ENCODE data around the gene PTGIR. TPM values are rescaled to one million over a fixed set of nuclear protein-coding genes. Genes with fewer than 3 reads are reported as not detected.

The PTGIR gene
- total RNA-seq, 1 experiment from 2014 or later, result not detected

DNA sequence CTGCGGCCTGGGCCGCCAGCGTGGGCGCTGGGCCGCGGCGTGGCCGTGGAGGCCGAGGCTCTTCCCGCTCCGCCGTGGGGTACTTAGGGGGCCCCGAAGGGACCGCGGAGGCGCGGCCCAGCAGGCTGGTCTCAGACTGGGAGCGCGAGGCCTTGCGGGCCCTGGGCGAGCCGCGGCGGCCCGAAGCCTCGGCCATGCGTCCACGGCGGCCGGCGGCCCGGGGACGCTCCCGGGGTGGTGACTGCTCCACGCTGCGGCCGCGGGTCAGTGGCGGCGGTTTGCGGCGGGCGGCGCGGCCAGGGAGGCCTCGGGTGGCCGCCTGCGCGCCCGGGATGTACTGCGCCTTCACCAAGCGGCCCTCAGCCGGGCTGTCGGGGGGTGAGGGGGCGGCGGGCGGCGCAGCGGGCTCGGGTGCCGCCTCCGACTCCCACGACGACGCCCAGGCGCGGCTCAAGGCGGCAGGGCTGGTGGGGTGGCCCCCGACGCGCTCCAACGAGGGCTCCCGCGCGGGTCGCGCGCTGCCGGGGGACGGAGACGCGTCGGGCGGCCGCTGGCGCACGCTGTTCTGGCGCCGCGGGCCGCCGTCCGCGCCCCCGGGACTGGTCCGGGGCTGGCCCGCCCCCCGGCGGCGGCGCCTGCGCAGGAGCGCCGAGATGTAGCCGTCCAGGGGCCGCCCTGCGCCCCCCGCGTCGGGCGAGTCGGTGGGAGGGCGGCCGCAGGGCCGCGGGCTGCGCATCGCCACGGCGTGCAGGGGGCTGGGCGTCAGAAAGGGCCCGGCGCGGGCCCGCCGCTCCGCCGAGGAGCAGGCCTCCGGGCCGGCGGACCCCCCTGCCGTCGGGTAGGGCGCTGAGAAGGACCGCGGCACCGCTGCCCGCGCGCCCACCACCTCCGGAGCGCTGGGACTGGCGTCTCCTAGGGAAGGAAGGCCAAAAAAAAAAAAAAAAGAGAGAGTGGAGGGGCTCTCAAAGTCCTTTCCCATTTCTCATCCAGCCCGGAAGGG is 24.4 kb upstream of the PTGIR start:
- Histone ChIP-seq H3K36me3 (ENCODE audit: insufficient read depth, low read length, poor library complexity, severe bottlenecking) (no peaks in the 10 kb centered on the region), H3K4me1 (ENCODE audit: insufficient read depth, low read length, poor library complexity, severe bottlenecking) (no peaks in the 10 kb centered on the region), H3K9me3 (ENCODE audit: low read depth, low read length, poor library complexity, severe bottlenecking) (no peaks in the 10 kb centered on the region), H3K27ac (ENCODE audit: low read depth, low read length, poor library complexity, severe bottlenecking) (no peak overlapping the region), H3K4me3 (ENCODE audit: low read depth, low read length, poor library complexity, severe bottlenecking) (no peak overlapping the region), H3K27me3 (replicated peaks; ENCODE audit: insufficient read depth, low read depth, low read length, poor library complexity) (no peaks in the 10 kb centered on the region)
- CTCF ChIA-PET, result no interaction called here
- intact Hi-C loops (cut with micrococcal nuclease; ENCODE audit: unreplicated experiment), result no loop called here
- TF ChIP-seq EZH2 (IDR thresholded peaks at IDR 0.05; ENCODE audit: borderline replicate concordance, low read depth, low read length, poor library complexity, severe bottlenecking), result no peak
- TF ChIP-seq, protein P1, sequence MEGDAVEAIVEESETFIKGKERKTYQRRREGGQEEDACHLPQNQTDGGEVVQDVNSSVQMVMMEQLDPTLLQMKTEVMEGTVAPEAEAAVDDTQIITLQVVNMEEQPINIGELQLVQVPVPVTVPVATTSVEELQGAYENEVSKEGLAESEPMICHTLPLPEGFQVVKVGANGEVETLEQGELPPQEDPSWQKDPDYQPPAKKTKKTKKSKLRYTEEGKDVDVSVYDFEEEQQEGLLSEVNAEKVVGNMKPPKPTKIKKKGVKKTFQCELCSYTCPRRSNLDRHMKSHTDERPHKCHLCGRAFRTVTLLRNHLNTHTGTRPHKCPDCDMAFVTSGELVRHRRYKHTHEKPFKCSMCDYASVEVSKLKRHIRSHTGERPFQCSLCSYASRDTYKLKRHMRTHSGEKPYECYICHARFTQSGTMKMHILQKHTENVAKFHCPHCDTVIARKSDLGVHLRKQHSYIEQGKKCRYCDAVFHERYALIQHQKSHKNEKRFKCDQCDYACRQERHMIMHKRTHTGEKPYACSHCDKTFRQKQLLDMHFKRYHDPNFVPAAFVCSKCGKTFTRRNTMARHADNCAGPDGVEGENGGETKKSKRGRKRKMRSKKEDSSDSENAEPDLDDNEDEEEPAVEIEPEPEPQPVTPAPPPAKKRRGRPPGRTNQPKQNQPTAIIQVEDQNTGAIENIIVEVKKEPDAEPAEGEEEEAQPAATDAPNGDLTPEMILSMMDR (conservative IDR thresholded peaks at IDR 0.05; ENCODE audit: low read depth, low read length), result no peak
- POLR2A ChIA-PET (ENCODE audit: low non-redundant PET), result no interaction called here
- DNase-seq (ENCODE audit: low spot score), result no peak
- no TSS peak for BruUV-seq (replicated peaks)

DNA sequence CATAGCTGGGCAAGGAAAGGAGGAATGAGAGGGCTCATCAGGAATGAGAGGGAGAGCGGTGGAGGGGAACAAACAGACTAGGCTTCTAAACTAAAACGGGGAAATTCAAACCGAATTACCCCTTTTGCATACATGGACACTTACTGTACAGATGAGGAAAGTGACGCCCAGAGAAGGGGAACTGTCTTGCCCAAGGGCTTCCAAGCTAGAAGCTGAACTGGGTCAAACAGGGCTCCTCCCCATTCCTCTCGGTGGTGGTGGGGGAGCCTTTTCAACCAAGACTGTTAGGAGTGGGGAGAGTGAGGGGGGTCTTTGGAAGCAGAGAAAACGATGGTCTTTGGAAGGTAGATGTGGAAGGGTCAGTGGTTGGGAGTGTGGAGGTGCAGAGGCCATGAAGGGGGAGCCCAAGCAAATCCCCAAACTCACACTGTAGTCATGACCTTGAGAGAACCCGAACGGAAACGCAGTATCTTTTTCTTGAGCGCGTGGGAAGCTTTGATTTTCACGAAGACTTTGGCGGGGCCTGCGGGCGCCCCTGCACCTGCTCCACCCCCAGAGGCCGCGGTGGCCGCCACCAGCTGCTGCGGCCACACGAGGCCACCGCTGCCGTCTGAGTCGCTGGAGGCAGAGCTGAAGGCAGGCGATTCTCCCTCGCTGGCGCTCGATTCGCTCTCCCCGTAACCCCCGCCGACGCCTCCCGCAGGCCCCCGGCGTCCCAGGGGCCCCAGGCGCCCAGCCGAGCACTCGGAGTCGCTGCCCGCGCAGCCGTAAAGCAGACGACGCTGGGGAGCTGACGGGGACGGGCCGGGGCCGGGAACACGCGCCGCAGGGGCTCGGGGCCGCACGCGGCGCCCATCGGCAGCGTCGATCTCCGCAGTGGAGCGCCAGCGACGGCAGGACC is 23.4 kb upstream of the PTGIR start:
- Histone ChIP-seq H3K27ac (ENCODE audit: low read depth, low read length, poor library complexity, severe bottlenecking) (no peak overlapping the region), H3K27me3 (replicated peaks; ENCODE audit: insufficient read depth, low read depth, low read length, poor library complexity) (no peaks in the 10 kb centered on the region), H3K4me3 (ENCODE audit: low read depth, low read length, poor library complexity, severe bottlenecking) (no peak overlapping the region), H3K4me1 (ENCODE audit: insufficient read depth, low read length, poor library complexity, severe bottlenecking) (no peaks in the 10 kb centered on the region), H3K9me3 (ENCODE audit: low read depth, low read length, poor library complexity, severe bottlenecking) (no peaks in the 10 kb centered on the region), H3K36me3 (ENCODE audit: insufficient read depth, low read length, poor library complexity, severe bottlenecking) (no peaks in the 10 kb centered on the region)
- TF ChIP-seq EZH2 (IDR thresholded peaks at IDR 0.05; ENCODE audit: borderline replicate concordance, low read depth, low read length, poor library complexity, severe bottlenecking), result no peak
- TF ChIP-seq, protein P1 (conservative IDR thresholded peaks at IDR 0.05; ENCODE audit: low read depth, low read length), result no peak
- intact Hi-C loops (cut with micrococcal nuclease; ENCODE audit: unreplicated experiment), result no loop called here
- POLR2A ChIA-PET (ENCODE audit: low non-redundant PET), result no interaction called here
- BruUV-seq (replicated peaks), result no TSS peak
- no peak for DNase-seq (ENCODE audit: low spot score)
- CTCF ChIA-PET, result no interaction called here

DNA sequence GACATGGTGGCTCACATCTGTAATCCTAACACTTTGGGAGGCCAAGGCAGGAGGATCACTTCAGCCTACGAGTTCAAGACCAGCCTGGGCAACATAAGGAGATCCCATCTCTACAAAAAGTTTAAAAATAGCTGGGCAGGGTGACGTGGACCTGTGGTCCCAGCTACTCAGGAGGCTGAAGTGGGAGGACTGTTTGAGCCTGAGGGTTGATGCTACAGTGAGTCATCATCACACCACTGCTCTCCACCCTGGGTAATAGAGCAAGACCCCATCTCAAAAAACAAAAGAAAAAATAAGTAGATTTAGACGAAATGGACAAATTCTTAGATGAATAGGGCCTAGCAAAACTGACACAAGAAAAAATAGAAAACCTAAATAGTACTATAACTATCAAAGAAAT is 21.5 kb upstream of the PTGIR start:
- Histone ChIP-seq H3K9me3 (ENCODE audit: low read depth, low read length, poor library complexity, severe bottlenecking) (no peaks in the 10 kb centered on the region), H3K4me1 (ENCODE audit: insufficient read depth, low read length, poor library complexity, severe bottlenecking) (no peaks in the 10 kb centered on the region), H3K27me3 (replicated peaks; ENCODE audit: insufficient read depth, low read depth, low read length, poor library complexity) (no peaks in the 10 kb centered on the region), H3K36me3 (ENCODE audit: insufficient read depth, low read length, poor library complexity, severe bottlenecking) (no peaks in the 10 kb centered on the region), H3K4me3 (ENCODE audit: low read depth, low read length, poor library complexity, severe bottlenecking) (no peak overlapping the region), H3K27ac (ENCODE audit: low read depth, low read length, poor library complexity, severe bottlenecking) (no peak overlapping the region)
- BruUV-seq (replicated peaks), result no TSS peak
- DNase-seq (ENCODE audit: low spot score), result no peak
- CTCF ChIA-PET, result no interaction called here
- POLR2A ChIA-PET (ENCODE audit: low non-redundant PET), result no interaction called here
- intact Hi-C loops (cut with micrococcal nuclease; ENCODE audit: unreplicated experiment), result no loop called here
- TF ChIP-seq EZH2 (IDR thresholded peaks at IDR 0.05; ENCODE audit: borderline replicate concordance, low read depth, low read length, poor library complexity, severe bottlenecking), result no peak
- TF ChIP-seq, protein P1 (conservative IDR thresholded peaks at IDR 0.05; ENCODE audit: low read depth, low read length), result no peak

Measured in A673 (cell line).